ENCODE measurements around the gene KCNJ10.

The KCNJ10 gene

DNA sequence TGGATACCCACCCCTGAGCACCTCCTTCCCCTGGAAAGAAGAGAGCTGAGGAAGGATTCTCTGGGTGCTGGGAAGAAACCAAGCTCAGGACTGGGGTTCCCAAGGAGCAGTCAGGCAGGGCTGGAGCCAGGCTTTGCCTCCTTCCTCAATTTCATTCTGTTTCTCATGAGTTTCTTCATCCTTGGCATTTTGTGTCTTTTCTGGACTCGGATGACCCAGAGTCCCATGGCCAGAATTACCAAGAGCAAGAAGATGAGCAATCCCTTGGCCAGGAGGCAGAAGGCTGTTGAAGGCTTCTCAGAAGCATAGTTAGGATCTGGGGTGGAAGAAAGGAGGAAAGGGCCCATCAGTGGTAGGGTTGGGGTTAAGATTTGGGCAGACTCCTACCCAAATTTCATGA lies 118.4 kb downstream of the KCNJ10 start:
- DNase-seq = no peak
- TF ChIP-seq, protein P1, sequence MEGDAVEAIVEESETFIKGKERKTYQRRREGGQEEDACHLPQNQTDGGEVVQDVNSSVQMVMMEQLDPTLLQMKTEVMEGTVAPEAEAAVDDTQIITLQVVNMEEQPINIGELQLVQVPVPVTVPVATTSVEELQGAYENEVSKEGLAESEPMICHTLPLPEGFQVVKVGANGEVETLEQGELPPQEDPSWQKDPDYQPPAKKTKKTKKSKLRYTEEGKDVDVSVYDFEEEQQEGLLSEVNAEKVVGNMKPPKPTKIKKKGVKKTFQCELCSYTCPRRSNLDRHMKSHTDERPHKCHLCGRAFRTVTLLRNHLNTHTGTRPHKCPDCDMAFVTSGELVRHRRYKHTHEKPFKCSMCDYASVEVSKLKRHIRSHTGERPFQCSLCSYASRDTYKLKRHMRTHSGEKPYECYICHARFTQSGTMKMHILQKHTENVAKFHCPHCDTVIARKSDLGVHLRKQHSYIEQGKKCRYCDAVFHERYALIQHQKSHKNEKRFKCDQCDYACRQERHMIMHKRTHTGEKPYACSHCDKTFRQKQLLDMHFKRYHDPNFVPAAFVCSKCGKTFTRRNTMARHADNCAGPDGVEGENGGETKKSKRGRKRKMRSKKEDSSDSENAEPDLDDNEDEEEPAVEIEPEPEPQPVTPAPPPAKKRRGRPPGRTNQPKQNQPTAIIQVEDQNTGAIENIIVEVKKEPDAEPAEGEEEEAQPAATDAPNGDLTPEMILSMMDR (IDR thresholded peaks at IDR 0.05; ENCODE audit: low read depth, low read length, missing control alignments) = no peak

GRCh38 chr1:159951016-159951415 lies 118.9 kb downstream of the KCNJ10 start:
- TF ChIP-seq, protein P1 (IDR thresholded peaks at IDR 0.05; ENCODE audit: low read depth, low read length, missing control alignments) = no peak
- no peaks in the 10 kb centered on the region for H3K36me3 ChIP-seq (replicated peaks)
- H3K27me3 ChIP-seq (replicated peaks) = peaks cover 1% of the 10 kb centered on the region
- in situ Hi-C loops (cut with HindIII; ENCODE audit: low pct_ligation_motif_present, low sequenced_read_pairs) = no loop called here
- no peak overlapping the region for H3K4me3 ChIP-seq (ENCODE audit: low read depth, low read length)
- no peak for DNase-seq
- H3K27ac ChIP-seq = no peak overlapping the region

More for the DNA sequence above, 118.4 kb downstream of the KCNJ10 start:
- no peaks in the 10 kb centered on the region for H3K27me3 ChIP-seq (replicated peaks)
- in situ Hi-C loops (cut with HindIII; ENCODE audit: low pct_ligation_motif_present, low sequenced_read_pairs) = no loop called here
- no peaks in the 10 kb centered on the region for H3K36me3 ChIP-seq (replicated peaks)
- no peak overlapping the region for H3K4me3 ChIP-seq (ENCODE audit: low read depth, low read length)
- no peak overlapping the region for H3K27ac ChIP-seq

GRCh38 chr1:159949981-159950381 lies 120.0 kb downstream of the KCNJ10 start:
- H3K4me3 ChIP-seq (ENCODE audit: low read depth, low read length) = no peak overlapping the region
- peaks cover 9% of the 10 kb centered on the region for H3K27me3 ChIP-seq (replicated peaks)
- DNase-seq = no peak
- H3K36me3 ChIP-seq (replicated peaks) = no peaks in the 10 kb centered on the region
- TF ChIP-seq, protein P1 (IDR thresholded peaks at IDR 0.05; ENCODE audit: low read depth, low read length, missing control alignments) = no peak
- in situ Hi-C loops (cut with HindIII; ENCODE audit: low pct_ligation_motif_present, low sequenced_read_pairs) = no loop called here
- no peak overlapping the region for H3K27ac ChIP-seq

- H3K36me3 ChIP-seq (replicated peaks) = no peaks in the 10 kb centered on the region
- no peak overlapping the region for H3K27ac ChIP-seq
- DNase-seq = no peak
- H3K4me3 ChIP-seq (ENCODE audit: low read depth, low read length) = no peak overlapping the region
- in situ Hi-C loops (cut with HindIII; ENCODE audit: low pct_ligation_motif_present, low sequenced_read_pairs) = no loop called here
- TF ChIP-seq, protein P1 (IDR thresholded peaks at IDR 0.05; ENCODE audit: low read depth, low read length, missing control alignments) = no peak
- peaks cover 18% of the 10 kb centered on the region for H3K27me3 ChIP-seq (replicated peaks)
Observed at GRCh38 chr1:159949123-159949522, 120.8 kb downstream of the KCNJ10 start.
